OCI-LY1 (cell line): ENCODE measurements around the gene SCNN1G.

Experiments used
- H2AFZ ChIP-seq: fragments of 200-600 bp; sonication (generic), shearing (Covaris generic); 2 replicates; pipeline ENCODE4 v1.6.0; 2014; ENCODE audit warnings: antibody characterized with exemption, mild to moderate bottlenecking, low read length
- H3F3A ChIP-seq: fragments of 200-600 bp; sonication (generic), shearing (Covaris generic); 2 replicates; pipeline ENCODE4 v1.6.0; 2014; ENCODE audit warnings: mild to moderate bottlenecking, antibody characterized with exemption, low read length, moderate library complexity; ENCODE audit not compliant: insufficient read depth
- H3K27ac ChIP-seq: fragments of 200-600 bp; sonication (generic); 2 replicates; pipeline ENCODE4 v1.5.1; 2014; ENCODE audit warnings: low read length, mixed run types, mild to moderate bottlenecking, low read depth; ENCODE audit not compliant: poor library complexity, severe bottlenecking
- H3K27me3 ChIP-seq: fragments of 200-600 bp; sonication (generic); 2 replicates; pipeline ENCODE4 v1.6.0; 2014; ENCODE audit warnings: antibody characterized with exemption, mild to moderate bottlenecking, low read length, moderate library complexity; ENCODE audit not compliant: insufficient read depth
- H3K36me3 ChIP-seq: fragments of 200-600 bp; sonication (generic); 2 replicates; pipeline ENCODE4 v1.6.1; 2014; ENCODE audit warnings: mild to moderate bottlenecking, antibody characterized with exemption, low read length, moderate library complexity, mixed read lengths; ENCODE audit not compliant: insufficient read depth
- H3K4me1 ChIP-seq: fragments of 200-600 bp; sonication (generic); 2 replicates; pipeline ENCODE4 v1.5.1; 2014; ENCODE audit warnings: mild to moderate bottlenecking, low read length, moderate library complexity; ENCODE audit not compliant: insufficient read depth, severe bottlenecking
- H3K4me2 ChIP-seq: fragments of 200-600 bp; sonication (generic), shearing (Covaris generic); 2 replicates; pipeline ENCODE4 v1.6.1; 2014; ENCODE audit warnings: low read length
- H3K4me3 ChIP-seq: fragments of 200-600 bp; sonication (generic); 2 replicates; pipeline ENCODE4 v1.5.1; 2014; ENCODE audit warnings: low read length, low read depth, mild to moderate bottlenecking, mixed read lengths; ENCODE audit not compliant: poor library complexity, severe bottlenecking
- H3K79me2 ChIP-seq: fragments of 200-600 bp; shearing (Covaris generic); 2 replicates; pipeline ENCODE4 v1.6.1; 2016; ENCODE audit warnings: mixed run types, low read length, mixed read lengths; ENCODE audit not compliant: insufficient read depth
- H3K9ac ChIP-seq: fragments of 200-600 bp; sonication (generic), shearing (Covaris generic); 2 replicates; pipeline ENCODE4 v1.6.1; 2014; ENCODE audit warnings: mild to moderate bottlenecking, low read length, mixed read lengths
- H3K9me2 ChIP-seq: fragments of 200-600 bp; sonication (generic), shearing (Covaris generic); 2 replicates; pipeline ENCODE4 v1.6.1; 2014; ENCODE audit warnings: low read depth, mild to moderate bottlenecking, low read length, mixed read lengths
- H3K9me3 ChIP-seq: fragments of 200-600 bp; shearing (Covaris generic); 2 replicates; pipeline ENCODE4 v1.6.1; 2014; ENCODE audit warnings: low read length, mixed read lengths
- H4K20me1 ChIP-seq: fragments of 200-600 bp; sonication (generic), shearing (Covaris generic); 2 replicates; pipeline ENCODE4 v1.6.0; 2016; ENCODE audit warnings: mild to moderate bottlenecking, low read length; ENCODE audit not compliant: insufficient read depth
- EZH2 ChIP-seq: fragments of 200-600 bp; sonication (generic), shearing (Covaris generic); IDR thresholded peaks from 2 replicates; pipeline ENCODE4 v1.8.0; 2017; ENCODE audit warnings: borderline replicate concordance, mixed run types, mild to moderate bottlenecking, antibody characterized with exemption, low read length, moderate library complexity, mixed read lengths
- TF ChIP-seq, protein P1 (sequence below): fragments of 200-600 bp; sonication (generic), shearing (Covaris generic); IDR thresholded peaks from 2 replicates; pipeline ENCODE4 v1.5.1; 2017; ENCODE audit warnings: mild to moderate bottlenecking, antibody characterized with exemption, low read length, moderate library complexity, mixed read lengths

Gene SCNN1G

DNA sequence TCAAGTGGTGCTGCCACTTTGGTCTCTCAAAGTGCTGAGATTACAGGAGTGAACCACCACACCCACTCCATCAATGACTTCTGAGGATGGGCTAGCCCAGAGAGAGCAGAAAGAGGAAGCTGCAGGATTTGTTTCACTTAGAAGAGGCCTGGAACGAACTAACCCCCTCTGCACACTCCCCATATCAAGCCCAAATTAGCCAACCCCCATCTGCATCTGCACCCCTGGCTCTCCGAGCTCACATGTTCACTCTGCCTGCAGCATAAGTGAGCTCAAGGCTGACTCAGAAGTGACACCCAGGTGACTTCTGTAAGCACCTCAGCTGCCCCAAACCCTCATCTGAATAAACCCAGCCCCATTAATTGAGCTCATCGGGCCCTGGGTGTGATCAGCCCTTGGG, 4.8 kb downstream of the SCNN1G start:
- Histone ChIP-seq H3K9me3 (no peaks in the 10 kb centered on the region), H3K4me2 (no peak overlapping the region), H3K36me3 (no peaks in the 10 kb centered on the region), H2AFZ (no peak overlapping the region), H3K9me2 (no peaks in the 10 kb centered on the region), H3K4me1 (peaks cover 10% of the 10 kb centered on the region), H3K9ac (no peak overlapping the region), H3K79me2 (no peaks in the 10 kb centered on the region), H3K27ac (no peak overlapping the region), H3K4me3 (no peak overlapping the region), H4K20me1 (no peaks in the 10 kb centered on the region), H3K27me3 (no peaks in the 10 kb centered on the region), H3F3A (no peaks in the 10 kb centered on the region)
- TF ChIP-seq, protein P1, sequence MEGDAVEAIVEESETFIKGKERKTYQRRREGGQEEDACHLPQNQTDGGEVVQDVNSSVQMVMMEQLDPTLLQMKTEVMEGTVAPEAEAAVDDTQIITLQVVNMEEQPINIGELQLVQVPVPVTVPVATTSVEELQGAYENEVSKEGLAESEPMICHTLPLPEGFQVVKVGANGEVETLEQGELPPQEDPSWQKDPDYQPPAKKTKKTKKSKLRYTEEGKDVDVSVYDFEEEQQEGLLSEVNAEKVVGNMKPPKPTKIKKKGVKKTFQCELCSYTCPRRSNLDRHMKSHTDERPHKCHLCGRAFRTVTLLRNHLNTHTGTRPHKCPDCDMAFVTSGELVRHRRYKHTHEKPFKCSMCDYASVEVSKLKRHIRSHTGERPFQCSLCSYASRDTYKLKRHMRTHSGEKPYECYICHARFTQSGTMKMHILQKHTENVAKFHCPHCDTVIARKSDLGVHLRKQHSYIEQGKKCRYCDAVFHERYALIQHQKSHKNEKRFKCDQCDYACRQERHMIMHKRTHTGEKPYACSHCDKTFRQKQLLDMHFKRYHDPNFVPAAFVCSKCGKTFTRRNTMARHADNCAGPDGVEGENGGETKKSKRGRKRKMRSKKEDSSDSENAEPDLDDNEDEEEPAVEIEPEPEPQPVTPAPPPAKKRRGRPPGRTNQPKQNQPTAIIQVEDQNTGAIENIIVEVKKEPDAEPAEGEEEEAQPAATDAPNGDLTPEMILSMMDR, result no peak
- TF ChIP-seq EZH2, result no peak

DNA sequence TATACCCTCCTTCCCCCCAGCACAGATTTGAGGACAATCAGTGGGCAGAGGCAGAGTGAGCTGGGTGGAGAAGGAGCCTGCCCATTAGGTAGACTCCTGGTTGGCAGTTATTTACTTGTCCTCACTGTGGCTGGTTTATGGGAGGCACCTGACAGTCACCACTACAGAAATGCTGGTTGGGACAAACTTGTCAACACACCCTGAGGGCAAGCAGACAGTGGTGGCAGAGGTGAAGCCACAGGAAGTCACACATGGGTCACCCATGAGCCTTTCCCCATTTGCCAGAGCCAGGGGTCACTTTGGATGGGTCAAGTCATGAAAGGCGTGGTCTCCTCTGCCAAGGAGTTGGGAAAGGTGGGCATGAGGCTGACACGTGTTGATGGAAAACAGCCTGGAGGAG, 6.4 kb downstream of the SCNN1G start:
- Histone ChIP-seq H3K27me3 (no peaks in the 10 kb centered on the region), H3F3A (no peaks in the 10 kb centered on the region)
- TF ChIP-seq, protein P1, result no peak
- TF ChIP-seq EZH2, result no peak

DNA sequence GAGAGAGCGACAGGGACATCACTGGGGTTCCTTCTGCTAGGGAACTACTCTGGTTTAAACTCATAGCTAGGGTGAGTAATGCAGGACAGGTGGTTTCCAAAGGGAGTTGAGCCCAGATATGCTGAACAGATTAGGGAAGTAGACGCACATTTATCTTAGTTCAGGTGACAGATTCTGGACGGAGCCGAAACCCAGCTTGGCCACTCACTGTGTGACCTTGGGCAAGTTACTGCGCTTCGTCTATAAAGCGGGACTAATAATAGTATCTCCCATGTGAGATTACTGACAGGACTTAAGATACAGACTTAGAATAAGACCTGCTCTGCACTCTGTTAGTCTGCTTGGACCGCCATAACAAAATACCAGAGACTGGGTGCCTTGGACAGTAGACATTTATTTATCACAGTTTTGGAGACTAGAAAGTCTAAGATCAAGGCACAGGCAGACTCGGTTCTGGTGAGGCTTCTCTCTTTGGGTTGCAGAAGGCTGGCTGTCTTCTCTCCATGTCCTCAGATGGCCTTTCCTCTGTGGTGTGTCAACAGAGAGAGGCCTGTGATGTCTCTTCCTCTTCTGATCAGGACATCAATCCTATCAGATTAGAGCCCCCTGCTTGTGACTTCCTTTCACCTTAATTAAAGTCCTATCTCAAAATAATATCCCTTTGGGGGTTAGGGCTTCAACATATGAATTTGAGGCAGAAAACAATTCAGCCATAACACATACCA, 12.1 kb downstream of the SCNN1G start:
- Histone ChIP-seq H3K4me2 (no peak overlapping the region), H3K4me3 (no peak overlapping the region), H3K9ac (no peak overlapping the region), H3K9me3 (no peaks in the 10 kb centered on the region), H4K20me1 (no peaks in the 10 kb centered on the region), H3K4me1 (no peaks in the 10 kb centered on the region), H2AFZ (no peak overlapping the region), H3K27ac (no peak overlapping the region), H3F3A (no peaks in the 10 kb centered on the region), H3K79me2 (no peaks in the 10 kb centered on the region), H3K27me3 (no peaks in the 10 kb centered on the region), H3K36me3 (no peaks in the 10 kb centered on the region), H3K9me2 (no peaks in the 10 kb centered on the region)
- TF ChIP-seq EZH2, result no peak
- TF ChIP-seq, protein P1, result no peak

More for the DNA sequence above, 6.4 kb downstream of the SCNN1G start:
- Histone ChIP-seq H3K9ac (no peak overlapping the region), H3K36me3 (no peaks in the 10 kb centered on the region), H3K79me2 (no peaks in the 10 kb centered on the region), H3K4me2 (no peak overlapping the region), H3K4me1 (no peaks in the 10 kb centered on the region), H3K9me3 (no peaks in the 10 kb centered on the region), H3K4me3 (no peak overlapping the region), H4K20me1 (no peaks in the 10 kb centered on the region), H3K27ac (no peak overlapping the region), H2AFZ (no peak overlapping the region), H3K9me2 (no peaks in the 10 kb centered on the region)
